Nephron progenitor cell (in vitro differentiated cells): ENCODE results near the gene TEP1.

Source experiments
- DNase-seq: peaks from one replicate; pipeline ENCODE4 v3.0.0; 2021
- H3K27ac Mint-ChIP-seq: 2 replicates; pipeline ENCODE4 v1.8.0; 2021; ENCODE audit warnings: mild to moderate bottlenecking, moderate library complexity, mixed read lengths
- H3K27me3 Mint-ChIP-seq: 2 replicates; pipeline ENCODE4 v1.8.0; 2021; ENCODE audit warnings: mild to moderate bottlenecking, low read depth, mixed read lengths; ENCODE audit not compliant: poor library complexity
- H3K36me3 Mint-ChIP-seq: 2 replicates; pipeline ENCODE4 v1.8.0; 2021; ENCODE audit warnings: low read depth, mixed read lengths
- H3K4me1 Mint-ChIP-seq: 2 replicates; pipeline ENCODE4 v1.8.0; 2021; ENCODE audit warnings: mixed read lengths
- H3K4me3 Mint-ChIP-seq: 2 replicates; pipeline ENCODE4 v1.8.0; 2021; ENCODE audit warnings: mild to moderate bottlenecking, moderate library complexity, mixed read lengths
- H3K9me3 Mint-ChIP-seq: 2 replicates; pipeline ENCODE4 v1.8.0; 2021; ENCODE audit warnings: mild to moderate bottlenecking, moderate library complexity, mixed read lengths
- TF ChIP-seq, protein P1 (sequence below): fragments of 200-600 bp; sonication (generic); IDR thresholded peaks from 2 replicates; pipeline ENCODE4 v1.5.0; 2021; ENCODE audit warnings: antibody characterized with exemption

TEP1 gene

DNA sequence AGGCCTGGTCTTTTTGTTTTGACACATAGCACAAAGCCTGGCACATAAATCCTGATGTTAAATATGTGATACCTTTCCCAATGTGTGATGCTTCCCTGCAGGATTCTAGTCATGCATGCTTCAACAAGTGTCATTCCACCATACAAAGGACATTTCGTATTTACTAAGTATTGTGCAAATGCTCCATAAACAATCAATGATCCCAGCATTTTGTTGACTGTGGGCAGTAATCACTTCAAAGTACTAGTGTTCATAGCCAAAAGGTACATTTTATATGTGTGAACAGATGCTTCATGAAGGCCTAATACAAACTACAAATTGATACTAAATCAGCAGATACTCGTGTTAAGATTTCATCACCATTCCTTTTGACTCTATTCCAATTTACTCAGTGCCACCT is 84.6 kb downstream of the TEP1 start:
- Mint-ChIP-seq H3K4me3 (no peak overlapping the region), H3K36me3 (peaks cover 48% of the 10 kb centered on the region), H3K27ac (peak overlapping the region; percentile 27), H3K4me1 (peaks cover 37% of the 10 kb centered on the region), H3K27me3 (no peaks in the 10 kb centered on the region), H3K9me3 (no peaks in the 10 kb centered on the region)
- DNase-seq: no peak
- TF ChIP-seq, protein P1, sequence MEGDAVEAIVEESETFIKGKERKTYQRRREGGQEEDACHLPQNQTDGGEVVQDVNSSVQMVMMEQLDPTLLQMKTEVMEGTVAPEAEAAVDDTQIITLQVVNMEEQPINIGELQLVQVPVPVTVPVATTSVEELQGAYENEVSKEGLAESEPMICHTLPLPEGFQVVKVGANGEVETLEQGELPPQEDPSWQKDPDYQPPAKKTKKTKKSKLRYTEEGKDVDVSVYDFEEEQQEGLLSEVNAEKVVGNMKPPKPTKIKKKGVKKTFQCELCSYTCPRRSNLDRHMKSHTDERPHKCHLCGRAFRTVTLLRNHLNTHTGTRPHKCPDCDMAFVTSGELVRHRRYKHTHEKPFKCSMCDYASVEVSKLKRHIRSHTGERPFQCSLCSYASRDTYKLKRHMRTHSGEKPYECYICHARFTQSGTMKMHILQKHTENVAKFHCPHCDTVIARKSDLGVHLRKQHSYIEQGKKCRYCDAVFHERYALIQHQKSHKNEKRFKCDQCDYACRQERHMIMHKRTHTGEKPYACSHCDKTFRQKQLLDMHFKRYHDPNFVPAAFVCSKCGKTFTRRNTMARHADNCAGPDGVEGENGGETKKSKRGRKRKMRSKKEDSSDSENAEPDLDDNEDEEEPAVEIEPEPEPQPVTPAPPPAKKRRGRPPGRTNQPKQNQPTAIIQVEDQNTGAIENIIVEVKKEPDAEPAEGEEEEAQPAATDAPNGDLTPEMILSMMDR: no peak

- H3K36me3 Mint-ChIP-seq: peaks cover 60% of the 10 kb centered on the region
- no peak for DNase-seq
These were observed 86.1 kb downstream of the TEP1 start for GRCh38 chr14:20327005-20327869.

DNA sequence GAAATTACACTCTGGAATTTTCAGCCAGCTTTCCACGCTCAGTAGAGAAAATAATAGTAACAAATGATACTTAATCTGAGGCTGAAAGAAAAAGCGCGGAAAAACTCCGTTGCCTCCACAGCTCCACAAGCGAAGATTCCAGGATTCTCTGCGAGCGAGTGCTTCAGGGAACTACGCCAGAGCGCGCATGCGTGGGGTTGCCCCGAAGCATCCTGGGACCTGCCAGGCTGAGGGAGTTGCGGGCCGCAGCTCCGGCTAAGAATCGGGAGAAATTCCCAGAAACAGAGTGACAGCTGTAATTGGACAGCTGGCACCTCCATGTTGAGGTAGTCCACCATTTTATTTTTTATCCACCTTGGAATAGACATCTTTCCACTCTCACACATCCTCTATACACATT is 95.6 kb downstream of the TEP1 start:
- no peak overlapping the region for H3K4me3 Mint-ChIP-seq
- TF ChIP-seq, protein P1: no peak
- peaks cover 89% of the 10 kb centered on the region for H3K36me3 Mint-ChIP-seq
- H3K27me3 Mint-ChIP-seq: no peaks in the 10 kb centered on the region
- no peaks in the 10 kb centered on the region for H3K4me1 Mint-ChIP-seq
- H3K9me3 Mint-ChIP-seq: no peaks in the 10 kb centered on the region
- no peak for DNase-seq
- no peak overlapping the region for H3K27ac Mint-ChIP-seq

More at GRCh38 chr14:20327005-20327869, 86.1 kb downstream of the TEP1 start:
- Mint-ChIP-seq H3K4me1 (peaks cover 30% of the 10 kb centered on the region), H3K27ac (no peak overlapping the region), H3K27me3 (no peaks in the 10 kb centered on the region), H3K4me3 (no peak overlapping the region), H3K9me3 (no peaks in the 10 kb centered on the region)
- TF ChIP-seq, protein P1: peak; percentile 71
